K562 (cell line): ENCODE measurements around the gene LRIT3. TPM values are rescaled to one million over a fixed set of nuclear protein-coding genes. Genes with fewer than 3 reads are reported as not detected.

Experiments
- CREBBP ChIP-seq: IDR thresholded peaks from one replicate; pipeline ENCODE4 v1.6.1; 2012; ENCODE audit warnings: low read depth, mild to moderate bottlenecking, control low read depth, inconsistent platforms, low read length
- CXXC5 ChIP-seq: fragments of 250-450 bp; sonication (Bioruptor Pico); IDR thresholded peaks from 2 replicates; pipeline ENCODE4 v1.8.0; 2022; ENCODE audit warnings: inconsistent platforms, mild to moderate bottlenecking, moderate library complexity
- ERF ChIP-seq: fragments of 450-650 bp; formaldehyde crosslinking; IDR thresholded peaks from 2 replicates; pipeline ENCODE4 v1.4.0; 2020; ENCODE audit warnings: mild to moderate bottlenecking, mixed read lengths
- ESRRA ChIP-seq: fragments of 450-650 bp; IDR thresholded peaks from 2 replicates; pipeline ENCODE4 v1.6.1; 2014; ENCODE audit warnings: low read depth, mild to moderate bottlenecking, moderate library complexity, borderline replicate concordance
- FUS ChIP-seq: fragments of 200-400 bp; formaldehyde crosslinking; optimal IDR thresholded peaks from 2 replicates; pipeline ENCODE3; 2017; ENCODE audit warnings: low read depth, low read length
- KDM4B ChIP-seq, 2 experiments: fragments of 450-650 bp in 1 of 2; sonication (generic) in 1 of 2; IDR thresholded peaks; 2 replicates each; pipeline ENCODE4 v1.6.1; 2016 to 2017; ENCODE audit warnings: borderline replicate concordance in 2 of 2, antibody characterized with exemption in 1 of 2, low read depth in 1 of 2, mild to moderate bottlenecking in 1 of 2
- MTA1 ChIP-seq: fragments of 450-650 bp; IDR thresholded peaks from 2 replicates; pipeline ENCODE4 v1.6.1; 2017; ENCODE audit warnings: borderline replicate concordance
- NUFIP1 ChIP-seq: fragments of 450-650 bp; IDR thresholded peaks from 2 replicates; pipeline ENCODE4 v1.6.1; 2018; ENCODE audit not compliant: partially characterized antibody
- POLR2AphosphoS5 ChIP-seq: IDR thresholded peaks from 2 replicates; pipeline ENCODE4 v1.6.1; 2011; ENCODE audit warnings: mild to moderate bottlenecking, low read depth, low read length, moderate library complexity; ENCODE audit not compliant: control insufficient read depth, insufficient read depth
- RBM34 ChIP-seq: fragments of 200-400 bp; formaldehyde crosslinking; IDR thresholded peaks from 2 replicates; pipeline ENCODE4 v1.6.1; 2018; ENCODE audit warnings: low read length, borderline replicate concordance; ENCODE audit not compliant: insufficient read depth
- SRF ChIP-seq, 2 experiments: fragments of 250-450, 450-650 bp in 1 of 2; sonication (Bioruptor Pico) in 1 of 2; sonication (generic) in 1 of 2; formaldehyde crosslinking; IDR thresholded peaks; 2 replicates each; pipeline versions ENCODE4 v1.5.0 to v1.5.1; 2020 to 2022; ENCODE audit warnings: mild to moderate bottlenecking in 1 of 2, missing genetic modification reagents in 1 of 2
- TEAD1 ChIP-seq, 2 experiments: fragments of 450-650 bp in 1 of 2; sonication (generic) in 1 of 2; formaldehyde crosslinking; IDR thresholded peaks; 2 replicates each; pipeline versions ENCODE4 v1.4.0 to v1.8.0; 2020 to 2022; ENCODE audit warnings: mild to moderate bottlenecking in 2 of 2, missing genetic modification reagents in 1 of 2
- ZKSCAN1 ChIP-seq: fragments of 150-350 bp; IDR thresholded peaks from 2 replicates; pipeline ENCODE4 v1.6.1; 2016; ENCODE audit warnings: low read depth, low read length
- ZSCAN29 ChIP-seq: fragments of 450-650 bp; IDR thresholded peaks from 2 replicates; pipeline ENCODE4 v1.6.1; 2017
- polyA plus RNA-seq, 8 experiments: library from polyadenylated mRNA; depleted of rRNA in 4 of 8; stranded (reverse) in 5 of 8; unstranded in 3 of 8; fragments of >200 nt; fragmentation: Nextera tagmentation in 2 of 8; fragmentation: Illumina TruSeq in 1 of 8; extraction: Ambion mirVana in 2 of 8; extraction: Trizol in 1 of 8; gene quantifications; 2 replicates each; pipeline versions ENCODE4 v1.2.1 to v1.2.3, GENCODE V29; 2011 to 2014; ENCODE audit warnings: inconsistent platforms in 1 of 8, missing spikeins in 1 of 8
- total RNA-seq, 7 experiments: library from RNA; depleted of rRNA in 6 of 7; stranded (reverse); fragments of >200 nt in 6 of 7; fragmentation: Illumina TruSeq in 2 of 7; extraction: Trizol in 2 of 7; gene quantifications; 2 replicates each; pipeline versions ENCODE4 v1.2.1 to v1.2.3, GENCODE V29; 2011 to 2021; ENCODE audit warnings: low replicate concordance in 1 of 7
- TF ChIP-seq, protein P1 (sequence below): fragments of 250-450 bp; sonication (Bioruptor Pico); IDR thresholded peaks from 2 replicates; pipeline ENCODE4 v1.5.0; 2020; ENCODE audit warnings: mild to moderate bottlenecking, borderline replicate concordance
- TF ChIP-seq, protein P2 (sequence below): sonication (generic); formaldehyde crosslinking; IDR thresholded peaks from 2 replicates; pipeline ENCODE4 v1.8.0; 2023; ENCODE audit warnings: mild to moderate bottlenecking, missing genetic modification reagents
- TF ChIP-seq, protein P3 (sequence below): fragments of 250-450 bp; sonication (Bioruptor Pico); IDR thresholded peaks from 2 replicates; pipeline ENCODE4 v1.4.0; 2020; ENCODE audit warnings: mild to moderate bottlenecking
- TF ChIP-seq, protein P4 (sequence below): fragments of 250-450 bp; sonication (Bioruptor Pico); IDR thresholded peaks from 2 replicates; pipeline ENCODE4 v1.8.0; 2021; ENCODE audit warnings: borderline replicate concordance, mild to moderate bottlenecking, moderate library complexity; ENCODE audit not compliant: poor library complexity, severe bottlenecking

Gene LRIT3
- total and polyA plus RNA-seq, 9 of the 15 experiments (the other 6 are each of a cell fraction or from before 2014, with no cell fraction given): 0.04 to 0.10 (median 0.04) TPM; not detected in 4

DNA sequence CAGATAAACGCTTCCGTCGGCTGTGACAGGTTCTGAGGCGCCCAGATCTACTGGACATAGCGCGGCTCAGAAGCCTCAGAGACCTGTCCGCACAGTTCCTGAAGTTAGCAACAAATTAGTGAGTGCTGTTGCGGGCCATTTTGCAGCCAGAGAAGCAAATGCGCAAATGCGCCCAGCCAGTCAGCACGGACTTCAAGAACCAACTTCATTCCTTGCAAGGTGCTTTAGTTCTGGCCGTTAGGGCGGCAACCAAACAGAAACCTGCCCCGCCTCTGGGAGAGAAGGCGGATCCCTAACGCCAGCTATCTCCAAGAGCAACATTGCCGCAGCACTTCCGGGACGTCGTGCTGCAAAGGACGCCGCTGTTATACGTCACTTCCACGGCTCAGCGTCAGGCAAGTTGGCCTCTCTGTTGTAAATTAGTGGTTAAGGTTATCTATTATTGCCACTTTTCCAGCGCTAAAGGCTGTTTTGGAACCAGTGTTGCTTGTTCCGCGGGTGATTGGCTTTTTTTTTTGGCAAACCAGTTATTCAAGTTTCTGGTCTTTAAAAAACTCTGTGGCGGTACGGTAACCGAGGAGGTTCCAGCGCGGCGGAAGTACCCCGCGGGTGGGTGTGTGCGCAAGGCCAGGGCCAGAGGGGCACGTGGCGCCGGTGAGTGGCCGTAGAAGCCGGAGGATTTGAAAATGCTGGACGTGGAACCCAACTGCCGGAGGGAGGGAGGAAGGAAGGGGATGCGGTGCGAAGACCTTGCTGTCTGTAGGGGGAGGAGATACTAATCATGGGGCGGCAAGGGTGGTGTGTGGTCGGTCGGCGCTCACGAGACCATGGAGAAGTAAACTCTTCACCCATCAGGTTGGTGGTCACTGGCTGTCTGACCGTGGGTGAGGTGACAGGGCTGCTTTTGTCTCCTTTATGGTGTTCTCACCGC lies 32.5 kb upstream of the LRIT3 start, which contains the start of gene GAR1 (continued):
- TF ChIP-seq SRF (CRISPR knock-in tag; IDR thresholded peaks at IDR 0.05): 0 out of 4 replicates have a peak, but pooled peaks of 1 of the 2 experiments have one; percentile 66
- no peak for TF ChIP-seq NUFIP1
- TF ChIP-seq, protein P1, sequence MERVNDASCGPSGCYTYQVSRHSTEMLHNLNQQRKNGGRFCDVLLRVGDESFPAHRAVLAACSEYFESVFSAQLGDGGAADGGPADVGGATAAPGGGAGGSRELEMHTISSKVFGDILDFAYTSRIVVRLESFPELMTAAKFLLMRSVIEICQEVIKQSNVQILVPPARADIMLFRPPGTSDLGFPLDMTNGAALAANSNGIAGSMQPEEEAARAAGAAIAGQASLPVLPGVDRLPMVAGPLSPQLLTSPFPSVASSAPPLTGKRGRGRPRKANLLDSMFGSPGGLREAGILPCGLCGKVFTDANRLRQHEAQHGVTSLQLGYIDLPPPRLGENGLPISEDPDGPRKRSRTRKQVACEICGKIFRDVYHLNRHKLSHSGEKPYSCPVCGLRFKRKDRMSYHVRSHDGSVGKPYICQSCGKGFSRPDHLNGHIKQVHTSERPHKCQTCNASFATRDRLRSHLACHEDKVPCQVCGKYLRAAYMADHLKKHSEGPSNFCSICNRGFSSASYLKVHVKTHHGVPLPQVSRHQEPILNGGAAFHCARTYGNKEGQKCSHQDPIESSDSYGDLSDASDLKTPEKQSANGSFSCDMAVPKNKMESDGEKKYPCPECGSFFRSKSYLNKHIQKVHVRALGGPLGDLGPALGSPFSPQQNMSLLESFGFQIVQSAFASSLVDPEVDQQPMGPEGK: no peak
- peak; percentile 41; the same call in 1 of the 2 replicates for TF ChIP-seq ESRRA
- no peak for TF ChIP-seq CREBBP
- no peak for TF ChIP-seq ZSCAN29
- TF ChIP-seq, protein P2, sequence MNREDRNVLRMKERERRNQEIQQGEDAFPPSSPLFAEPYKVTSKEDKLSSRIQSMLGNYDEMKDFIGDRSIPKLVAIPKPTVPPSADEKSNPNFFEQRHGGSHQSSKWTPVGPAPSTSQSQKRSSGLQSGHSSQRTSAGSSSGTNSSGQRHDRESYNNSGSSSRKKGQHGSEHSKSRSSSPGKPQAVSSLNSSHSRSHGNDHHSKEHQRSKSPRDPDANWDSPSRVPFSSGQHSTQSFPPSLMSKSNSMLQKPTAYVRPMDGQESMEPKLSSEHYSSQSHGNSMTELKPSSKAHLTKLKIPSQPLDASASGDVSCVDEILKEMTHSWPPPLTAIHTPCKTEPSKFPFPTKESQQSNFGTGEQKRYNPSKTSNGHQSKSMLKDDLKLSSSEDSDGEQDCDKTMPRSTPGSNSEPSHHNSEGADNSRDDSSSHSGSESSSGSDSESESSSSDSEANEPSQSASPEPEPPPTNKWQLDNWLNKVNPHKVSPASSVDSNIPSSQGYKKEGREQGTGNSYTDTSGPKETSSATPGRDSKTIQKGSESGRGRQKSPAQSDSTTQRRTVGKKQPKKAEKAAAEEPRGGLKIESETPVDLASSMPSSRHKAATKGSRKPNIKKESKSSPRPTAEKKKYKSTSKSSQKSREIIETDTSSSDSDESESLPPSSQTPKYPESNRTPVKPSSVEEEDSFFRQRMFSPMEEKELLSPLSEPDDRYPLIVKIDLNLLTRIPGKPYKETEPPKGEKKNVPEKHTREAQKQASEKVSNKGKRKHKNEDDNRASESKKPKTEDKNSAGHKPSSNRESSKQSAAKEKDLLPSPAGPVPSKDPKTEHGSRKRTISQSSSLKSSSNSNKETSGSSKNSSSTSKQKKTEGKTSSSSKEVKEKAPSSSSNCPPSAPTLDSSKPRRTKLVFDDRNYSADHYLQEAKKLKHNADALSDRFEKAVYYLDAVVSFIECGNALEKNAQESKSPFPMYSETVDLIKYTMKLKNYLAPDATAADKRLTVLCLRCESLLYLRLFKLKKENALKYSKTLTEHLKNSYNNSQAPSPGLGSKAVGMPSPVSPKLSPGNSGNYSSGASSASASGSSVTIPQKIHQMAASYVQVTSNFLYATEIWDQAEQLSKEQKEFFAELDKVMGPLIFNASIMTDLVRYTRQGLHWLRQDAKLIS: no peak
- TF ChIP-seq, protein P3, sequence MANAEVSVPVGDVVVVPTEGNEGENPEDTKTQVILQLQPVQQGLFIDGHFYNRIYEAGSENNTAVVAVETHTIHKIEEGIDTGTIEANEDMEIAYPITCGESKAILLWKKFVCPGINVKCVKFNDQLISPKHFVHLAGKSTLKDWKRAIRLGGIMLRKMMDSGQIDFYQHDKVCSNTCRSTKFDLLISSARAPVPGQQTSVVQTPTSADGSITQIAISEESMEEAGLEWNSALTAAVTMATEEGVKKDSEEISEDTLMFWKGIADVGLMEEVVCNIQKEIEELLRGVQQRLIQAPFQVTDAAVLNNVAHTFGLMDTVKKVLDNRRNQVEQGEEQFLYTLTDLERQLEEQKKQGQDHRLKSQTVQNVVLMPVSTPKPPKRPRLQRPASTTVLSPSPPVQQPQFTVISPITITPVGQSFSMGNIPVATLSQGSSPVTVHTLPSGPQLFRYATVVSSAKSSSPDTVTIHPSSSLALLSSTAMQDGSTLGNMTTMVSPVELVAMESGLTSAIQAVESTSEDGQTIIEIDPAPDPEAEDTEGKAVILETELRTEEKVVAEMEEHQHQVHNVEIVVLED (CRISPR knock-in tag): peak; percentile 57; the same call in 1 of the 2 replicates
- TF ChIP-seq RBM34: no peak
- TF ChIP-seq ZKSCAN1: peak; percentile 19; the same call in 1 of the 2 replicates
- TF ChIP-seq MTA1: peak; percentile 98
- TF ChIP-seq, protein P4, sequence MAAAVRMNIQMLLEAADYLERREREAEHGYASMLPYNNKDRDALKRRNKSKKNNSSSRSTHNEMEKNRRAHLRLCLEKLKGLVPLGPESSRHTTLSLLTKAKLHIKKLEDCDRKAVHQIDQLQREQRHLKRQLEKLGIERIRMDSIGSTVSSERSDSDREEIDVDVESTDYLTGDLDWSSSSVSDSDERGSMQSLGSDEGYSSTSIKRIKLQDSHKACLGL (CRISPR knock-in tag): peak; percentile 95
- TF ChIP-seq ERF (CRISPR knock-in tag): 0 out of 2 replicates have a peak, but pooled peaks have one; percentile 25
- no peak for TF ChIP-seq FUS
- TF ChIP-seq POLR2AphosphoS5: peak; percentile 78
- peak; percentile 94 for TF ChIP-seq CXXC5 (CRISPR knock-in tag)
- peak in 1 of 2 experiments; percentile 69; a peak in 1 of 4 replicates for TF ChIP-seq TEAD1 (CRISPR knock-in tag; IDR thresholded peaks at IDR 0.05)
- peak in 1 of 2 experiments; percentile 67; a peak in 1 of 4 replicates for TF ChIP-seq KDM4B (IDR thresholded peaks at IDR 0.05; ENCODE audit: borderline replicate concordance in 2 of 2, low read depth in 1 of 2)
